Right kidney (tissue), 1 donor: Measurements from ENCODE around the gene MYO19.
"Not testable (repeated sequence)": the region's sequence is repeated elsewhere in the genome, so short reads cannot be mapped to it uniquely, and the experiment has no call there.

ENCODE experiments used
- DNase-seq: peaks from one replicate; pipeline ENCODE4 v3.0.0-alpha.2; 2016

Gene MYO19

DNA sequence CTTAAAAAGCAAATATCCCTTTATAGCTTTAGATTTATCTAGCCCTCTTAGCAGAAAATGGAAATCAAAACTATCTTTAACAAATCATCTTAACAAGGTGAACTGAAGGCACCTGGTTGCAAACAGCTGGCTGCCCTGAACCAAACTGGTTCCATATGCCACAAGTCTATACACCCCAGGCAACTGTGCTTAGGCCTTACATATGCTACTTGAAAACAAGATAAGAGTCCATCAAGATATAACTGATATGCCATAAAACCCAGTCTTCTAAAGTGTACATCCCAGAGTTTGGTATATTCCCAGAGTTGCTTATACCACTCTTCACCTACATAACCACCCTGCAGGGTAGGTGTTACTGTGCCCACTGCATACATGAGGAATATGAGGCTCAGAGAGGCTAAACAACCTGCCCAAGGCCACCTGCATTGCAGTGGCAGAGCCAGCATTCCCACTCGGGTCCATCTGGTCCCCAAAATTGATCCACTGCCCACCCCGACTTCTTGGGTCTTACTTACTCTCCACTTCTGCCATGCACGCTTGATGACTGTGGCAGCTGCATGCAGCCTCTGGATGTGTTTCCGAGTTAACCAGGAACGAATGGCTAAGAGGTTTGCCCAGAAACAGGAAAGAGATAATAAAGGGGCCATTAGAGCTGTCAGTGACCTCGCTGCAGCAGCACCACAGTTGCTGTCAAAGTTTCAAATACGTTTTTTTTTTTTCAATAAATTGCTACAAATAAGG lies 35.9 kb downstream of the MYO19 start:
- DNase-seq, result no peak

DNA sequence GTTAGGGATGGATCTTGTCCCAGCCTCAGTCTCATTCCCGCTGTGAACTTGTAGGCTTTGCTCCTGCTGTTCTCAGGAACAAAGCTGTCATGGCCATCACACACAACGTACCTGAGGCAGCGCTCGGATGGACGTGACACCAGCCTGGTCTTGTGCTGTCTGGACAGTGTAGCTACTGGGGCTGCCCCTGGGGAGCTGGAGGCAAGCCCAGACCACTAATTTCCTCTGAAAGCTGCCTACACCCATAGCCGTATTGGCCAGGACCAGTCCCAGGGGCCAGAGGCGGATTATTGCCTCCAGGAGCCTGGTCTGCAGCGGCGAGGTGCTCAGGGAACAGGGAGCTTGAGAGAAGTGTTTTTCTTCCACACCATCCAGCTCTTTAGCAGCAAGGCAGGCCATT lies 36.5 kb downstream of the MYO19 start:
- no peak for DNase-seq

DNA sequence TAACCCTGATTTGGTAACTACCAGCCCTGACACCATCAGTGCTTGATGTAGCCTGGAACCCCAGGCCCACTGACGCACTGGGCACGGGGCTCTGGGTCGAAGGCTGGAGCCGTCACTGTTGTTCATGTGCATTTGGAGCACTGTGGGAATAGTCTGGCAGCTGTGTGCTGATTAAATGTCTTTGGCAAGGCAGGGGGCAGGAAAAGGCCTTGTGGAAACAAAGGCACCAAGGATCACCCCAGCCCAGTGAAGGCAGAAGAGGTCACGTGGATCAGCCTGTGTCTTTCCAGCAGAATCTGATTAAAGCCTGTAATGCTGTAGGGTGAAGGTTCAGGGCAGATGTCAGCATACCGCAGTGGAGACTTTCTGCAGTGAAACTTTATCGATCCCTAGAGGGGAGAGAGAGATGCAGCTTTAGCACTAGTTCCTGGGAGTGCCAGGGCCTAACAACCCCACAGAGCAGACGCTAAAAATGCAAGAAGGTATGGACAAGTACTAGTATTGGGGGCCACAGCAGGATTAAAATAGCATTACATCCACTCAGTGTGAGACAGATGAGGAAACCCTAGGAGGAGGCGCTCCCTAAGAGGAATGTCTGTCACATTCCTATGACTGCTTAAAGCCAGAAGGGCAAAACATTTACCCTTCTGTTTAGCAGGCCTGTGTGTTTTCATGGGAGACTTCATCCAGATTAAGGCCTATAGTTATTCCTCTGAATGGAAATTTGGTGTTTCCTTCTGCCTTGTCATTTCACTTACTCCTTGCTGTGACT lies 38.5 kb downstream of the MYO19 start:
- DNase-seq, result no peak

DNA sequence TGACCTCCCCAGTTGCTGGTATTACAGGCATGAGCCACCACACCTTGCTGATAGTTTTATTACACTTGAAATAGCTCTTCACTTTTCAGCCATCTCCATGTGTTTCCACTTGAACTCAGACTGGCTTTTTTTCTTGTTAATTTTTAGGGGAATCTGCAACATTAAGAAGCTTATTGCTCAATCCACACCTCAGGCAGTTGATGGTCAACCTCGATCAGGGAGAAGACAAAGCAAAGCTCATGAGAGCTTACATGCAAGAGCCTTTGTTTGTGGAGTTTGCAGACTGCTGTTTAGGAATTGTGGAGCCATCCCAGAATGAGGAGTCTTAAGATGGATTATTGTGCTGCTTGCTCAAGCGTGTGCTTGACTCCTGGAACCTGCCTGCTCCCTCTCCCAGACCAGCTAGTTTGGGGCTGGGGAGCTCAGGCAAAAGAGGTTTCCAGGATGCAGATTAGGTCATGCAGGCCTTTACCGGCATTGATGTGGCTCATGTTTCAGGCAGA lies 39.5 kb downstream of the MYO19 start:
- DNase-seq, result no peak

DNA sequence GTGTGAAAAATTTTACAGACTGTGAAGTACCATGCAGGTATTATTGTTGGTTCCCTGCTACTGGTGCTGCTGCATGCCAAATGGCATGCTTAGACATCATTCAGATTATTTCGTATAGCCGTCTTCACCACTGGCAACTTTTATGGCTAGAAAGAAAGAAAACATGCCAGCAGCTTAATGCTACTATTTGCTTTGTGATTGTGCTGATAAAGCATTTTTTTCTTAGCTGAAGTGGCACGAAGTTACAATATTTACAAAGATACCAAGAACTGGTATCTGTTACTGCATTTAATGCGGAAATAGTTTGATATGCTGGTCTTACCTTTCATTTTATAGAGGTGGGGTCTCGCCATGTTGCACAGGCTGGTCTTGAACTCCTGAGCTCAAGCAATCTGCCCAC lies 40.0 kb downstream of the MYO19 start:
- no peak for DNase-seq

DNA sequence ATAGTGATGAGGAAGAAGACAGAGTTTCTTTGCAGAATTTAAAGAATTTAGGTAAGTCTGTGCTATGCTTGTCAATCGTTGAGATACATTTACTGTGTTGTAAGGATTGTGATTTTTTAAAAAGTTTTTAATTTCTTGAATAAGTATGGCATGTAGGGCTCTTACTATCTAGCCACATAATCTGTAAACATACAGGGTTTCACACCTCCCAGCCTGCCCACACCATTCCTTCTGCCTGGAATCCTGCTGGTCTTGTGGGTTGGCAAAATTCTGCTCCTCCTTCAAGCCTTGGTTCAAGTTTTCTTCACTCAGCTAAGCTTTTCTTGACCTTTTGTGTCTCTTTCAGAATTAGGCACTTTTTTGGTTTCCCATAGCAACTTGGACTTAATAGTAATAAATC lies 40.7 kb downstream of the MYO19 start:
- DNase-seq, result no peak

DNA sequence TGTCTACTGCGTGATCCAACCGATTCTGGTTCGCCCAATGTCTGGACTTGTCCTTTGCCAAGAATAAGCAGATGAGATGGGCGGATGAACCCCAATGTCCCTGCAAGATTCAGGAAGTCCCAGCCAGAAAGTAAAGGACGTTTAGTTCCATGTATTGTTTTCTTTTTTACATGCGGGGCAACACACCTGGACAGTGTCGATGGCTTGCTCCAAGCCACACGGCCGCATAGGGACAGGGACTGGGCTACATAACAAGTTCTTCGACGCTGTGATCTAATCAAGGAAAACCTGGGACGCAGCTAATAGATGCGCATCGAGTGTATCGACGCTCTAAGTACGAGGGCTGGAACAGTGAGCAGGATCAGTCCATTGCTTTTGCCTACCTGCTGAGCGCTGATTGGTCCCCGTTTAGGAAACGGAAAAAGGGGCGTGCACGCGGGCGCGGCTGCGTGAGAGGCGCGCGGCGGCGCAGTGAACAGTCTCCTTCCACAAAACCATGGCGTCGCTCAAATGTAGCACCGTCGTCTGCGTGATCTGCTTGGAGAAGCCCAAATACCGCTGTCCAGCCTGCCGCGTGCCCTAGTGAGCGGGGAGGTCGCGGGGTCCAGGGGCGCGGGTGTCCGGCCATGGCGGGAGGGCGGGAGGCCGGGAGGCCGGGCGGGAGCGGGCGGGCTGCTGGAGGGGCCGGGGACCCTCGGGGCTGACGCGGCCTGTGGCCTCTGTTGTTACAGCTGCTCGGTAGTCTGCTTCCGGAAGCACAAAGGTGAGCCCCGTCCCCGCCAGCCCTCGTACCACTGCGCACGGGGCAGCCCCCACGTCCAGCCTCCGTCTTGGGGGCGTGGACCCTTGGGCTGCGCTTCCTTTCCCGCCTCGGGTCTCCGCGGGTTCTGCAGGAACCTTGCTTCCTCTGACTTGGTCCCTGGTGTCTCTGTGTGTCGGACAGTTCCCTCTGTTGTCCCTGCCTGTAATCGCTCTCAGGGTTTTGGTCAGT lies 48.2 kb downstream of the MYO19 start, which contains the start of gene ZNHIT3:
TSS of gene ZNHIT3 (plus strand) at position 478 of the 991 bp plus-strand sequence. CDS start at position 497, 19 bp downstream.
- peak; percentile 73 for DNase-seq

DNA sequence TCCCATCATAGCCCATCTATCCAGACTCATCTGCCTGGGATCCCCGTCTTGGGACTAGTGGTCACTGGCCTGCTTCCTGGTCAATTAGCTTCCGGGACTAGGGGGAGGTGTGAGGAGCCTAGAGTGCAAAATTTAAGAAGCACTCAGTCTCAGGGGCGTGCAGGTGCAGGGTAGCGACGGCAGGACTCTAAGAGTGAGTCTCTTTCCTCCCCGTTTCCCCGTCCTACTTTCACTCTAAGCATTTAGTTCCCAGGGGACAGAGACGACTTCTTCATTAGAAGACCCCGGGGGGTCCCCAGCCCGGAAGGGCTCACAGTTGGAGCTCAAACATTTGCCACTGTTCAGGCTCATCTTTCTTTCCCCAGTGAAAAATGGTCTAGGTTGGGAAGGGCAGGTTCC lies 48.9 kb downstream of the MYO19 start:
- DNase-seq, result no peak

DNA sequence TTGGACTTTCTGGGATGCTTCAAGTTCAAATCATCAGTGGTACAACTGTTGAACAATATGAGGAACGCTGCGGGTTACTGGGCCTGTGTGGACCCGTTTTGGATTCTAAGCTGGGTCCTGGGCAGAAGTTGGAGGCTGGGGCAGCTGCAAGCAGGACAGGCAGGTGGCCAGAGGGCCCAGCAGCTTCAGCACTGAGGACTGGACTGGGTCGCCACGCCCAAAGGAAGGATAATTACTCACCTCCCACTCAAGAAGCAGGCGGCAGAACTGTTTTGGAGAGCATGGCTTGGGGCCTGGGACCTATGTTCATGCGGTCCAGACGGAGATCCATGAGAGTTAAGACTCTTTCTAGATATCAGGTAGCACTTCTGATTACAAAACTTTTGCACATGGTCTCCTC lies 49.6 kb downstream of the MYO19 start:
- DNase-seq, result no peak

DNA sequence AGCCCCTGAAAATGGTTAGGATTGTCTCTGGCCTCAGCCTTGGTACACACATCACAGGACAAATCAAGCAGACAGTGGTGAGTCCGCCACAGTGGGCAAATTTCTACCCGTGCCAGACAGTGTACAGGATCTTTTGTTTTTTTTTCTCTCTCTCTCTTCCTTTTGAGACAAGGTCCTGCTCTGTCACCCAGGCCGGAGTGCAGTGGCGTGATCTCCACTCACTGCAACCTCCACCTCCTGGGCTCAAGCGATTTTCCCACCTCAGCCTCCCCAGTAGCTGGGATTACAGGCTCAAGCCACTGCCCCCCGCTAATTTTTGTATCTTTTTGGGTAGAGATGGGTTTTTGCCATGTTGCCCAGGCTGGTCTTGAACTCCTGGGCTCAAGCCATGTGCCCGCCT lies 50.6 kb downstream of the MYO19 start:
- DNase-seq, result not testable (repeated sequence)

DNA sequence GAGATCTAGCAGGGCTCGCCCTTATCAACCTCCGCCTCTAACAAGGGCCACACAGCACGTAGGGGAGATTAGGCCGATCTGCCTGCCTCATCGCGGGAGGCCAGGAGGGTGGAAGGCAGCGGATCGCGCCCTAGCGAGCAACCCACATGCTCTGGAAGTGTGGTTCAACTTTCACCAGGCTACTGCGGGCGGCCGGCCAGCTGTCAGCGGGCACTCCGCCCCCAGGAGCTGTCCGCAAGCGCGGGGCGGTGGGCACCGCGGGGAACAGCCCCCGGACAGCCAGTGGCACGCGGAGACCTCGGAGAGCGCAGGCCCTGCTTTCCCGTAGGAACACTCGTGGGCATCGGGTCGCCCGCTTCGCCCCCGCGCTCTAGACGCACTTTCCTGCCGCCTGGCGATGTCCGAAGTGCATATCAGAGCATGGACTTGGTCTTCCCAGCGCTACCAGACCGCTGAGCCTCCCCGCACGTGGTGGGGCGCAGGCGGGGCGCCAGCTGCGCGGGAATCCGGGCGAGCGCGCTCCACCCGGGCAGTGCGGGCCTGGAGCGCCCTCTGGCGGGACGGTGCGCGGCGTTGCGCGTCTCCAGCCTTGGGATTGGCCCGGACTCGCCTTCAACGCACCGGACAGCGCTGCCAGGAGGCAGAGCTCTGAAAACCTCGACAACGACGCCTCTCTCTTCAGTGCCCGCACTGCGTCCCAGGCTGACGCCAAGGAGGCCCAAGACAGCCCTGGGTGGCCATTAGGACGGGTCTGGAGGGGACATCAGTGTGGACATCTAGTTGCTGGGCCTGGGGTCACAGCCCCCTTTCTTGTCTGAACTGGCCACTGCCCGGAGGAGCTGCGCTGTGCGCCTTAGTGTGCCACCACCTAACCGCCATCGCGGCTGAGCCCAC lies 51.8 kb downstream of the MYO19 start:
- DNase-seq, result peak; percentile 85

DNA sequence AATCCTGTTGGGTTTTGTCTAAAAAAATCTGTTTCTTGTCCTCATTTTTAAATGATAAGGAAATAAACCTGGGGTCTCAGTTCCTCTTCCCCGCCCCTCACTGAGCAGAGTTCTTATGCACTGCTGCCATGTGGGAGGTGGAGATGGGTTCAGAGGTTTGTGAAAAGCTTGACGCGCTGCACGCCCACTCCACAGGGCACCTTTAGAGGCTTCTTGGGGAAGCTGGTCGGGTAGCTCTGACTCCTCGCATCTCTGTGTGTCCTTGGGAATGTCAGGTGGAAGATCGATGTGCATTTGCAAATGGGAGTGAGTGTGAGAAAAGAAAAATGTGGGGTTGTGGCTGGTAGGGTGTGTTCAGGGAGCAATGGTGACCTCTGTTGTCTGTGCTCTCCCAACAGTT lies 52.8 kb downstream of the MYO19 start:
- no peak for DNase-seq

DNA sequence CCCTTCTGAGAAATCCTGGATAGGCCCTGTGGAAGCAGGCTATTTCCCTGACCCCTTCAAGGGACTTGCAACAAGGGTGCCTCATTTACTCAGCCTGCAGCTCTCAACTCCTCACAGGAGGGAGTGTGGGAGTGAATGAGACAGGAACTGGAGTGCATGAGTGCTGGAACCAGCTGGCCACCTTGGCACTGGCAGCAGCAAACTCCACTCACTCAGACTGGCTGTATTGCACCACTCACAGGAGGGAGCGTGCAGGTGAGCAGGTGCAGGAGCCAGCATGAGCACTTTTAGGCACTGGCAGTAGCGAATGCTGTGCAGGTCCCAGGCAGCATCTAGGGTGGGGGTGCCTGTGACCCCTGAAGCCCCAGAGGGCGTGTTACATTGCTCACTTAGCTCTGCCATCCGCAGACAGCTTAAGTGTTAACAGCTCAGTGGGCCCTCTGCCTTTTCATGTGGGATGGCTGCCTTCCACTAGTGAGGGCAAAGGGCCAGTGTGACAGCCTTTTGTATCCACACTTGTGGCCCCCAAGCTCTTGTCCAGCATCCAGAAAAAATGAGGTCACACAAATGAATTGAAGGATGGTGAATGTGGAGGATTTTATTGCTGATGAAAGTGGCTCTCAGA lies 59.2 kb downstream of the MYO19 start:
- DNase-seq, result no peak

DNA sequence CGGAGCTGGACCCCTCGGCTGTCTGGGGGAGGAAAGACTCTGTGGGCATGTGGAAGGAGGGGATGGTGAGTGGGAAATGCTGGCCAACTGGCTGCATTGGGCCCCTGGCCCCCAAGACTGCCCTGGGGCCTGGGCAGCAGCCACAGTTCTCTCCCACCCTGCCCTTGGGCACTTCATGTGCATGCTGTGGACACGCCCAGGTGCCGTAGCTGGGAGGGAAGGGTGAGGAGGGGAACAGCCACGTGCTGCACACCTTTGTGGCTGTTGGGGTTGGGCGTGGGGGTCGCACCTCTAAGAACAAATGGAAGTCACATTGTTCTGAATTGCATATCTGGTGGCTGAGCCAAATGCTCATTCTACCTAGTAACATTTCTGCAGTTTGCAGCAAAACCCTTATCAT lies 60.1 kb downstream of the MYO19 start:
- DNase-seq, result no peak

DNA sequence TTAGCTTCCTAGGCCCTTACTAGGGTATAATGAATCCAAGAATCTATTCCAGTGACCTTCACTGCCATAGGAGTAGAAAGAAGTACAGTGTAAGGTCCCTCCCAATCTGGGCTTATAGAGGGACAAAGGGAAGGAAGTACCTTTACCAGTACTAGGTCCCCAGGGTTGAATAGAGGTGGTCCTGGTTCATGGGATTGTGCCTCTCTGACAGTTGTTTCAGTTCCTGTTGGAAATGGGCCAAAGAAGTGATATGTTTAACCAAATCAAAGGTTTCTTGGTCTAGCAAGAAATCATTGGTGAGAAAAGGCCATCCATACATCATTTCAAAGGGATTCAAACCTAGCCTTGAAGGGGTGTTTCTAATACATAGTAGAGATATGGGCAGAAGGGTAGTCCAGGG lies 64.2 kb downstream of the MYO19 start:
- DNase-seq, result no peak

DNA sequence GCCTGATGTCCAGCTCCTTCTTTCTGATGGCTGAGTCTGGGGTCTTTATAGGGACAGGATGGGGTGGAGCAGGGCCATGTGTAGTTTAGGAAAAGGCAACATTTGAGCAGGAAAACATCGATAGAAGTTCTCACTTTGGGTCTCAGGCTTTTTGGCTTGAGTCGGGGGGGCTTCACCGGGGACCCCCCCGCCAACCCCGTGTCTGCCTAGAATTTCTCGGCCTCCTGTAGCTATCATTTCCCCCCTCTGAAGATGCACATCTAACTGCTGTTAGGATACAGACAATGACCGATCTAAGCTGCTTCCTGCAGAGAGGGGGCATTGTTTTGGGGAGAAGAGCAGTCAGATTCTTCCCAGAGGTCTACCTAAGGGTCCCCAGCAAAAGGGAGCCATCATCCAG lies 64.9 kb downstream of the MYO19 start:
- DNase-seq, result no peak

DNA sequence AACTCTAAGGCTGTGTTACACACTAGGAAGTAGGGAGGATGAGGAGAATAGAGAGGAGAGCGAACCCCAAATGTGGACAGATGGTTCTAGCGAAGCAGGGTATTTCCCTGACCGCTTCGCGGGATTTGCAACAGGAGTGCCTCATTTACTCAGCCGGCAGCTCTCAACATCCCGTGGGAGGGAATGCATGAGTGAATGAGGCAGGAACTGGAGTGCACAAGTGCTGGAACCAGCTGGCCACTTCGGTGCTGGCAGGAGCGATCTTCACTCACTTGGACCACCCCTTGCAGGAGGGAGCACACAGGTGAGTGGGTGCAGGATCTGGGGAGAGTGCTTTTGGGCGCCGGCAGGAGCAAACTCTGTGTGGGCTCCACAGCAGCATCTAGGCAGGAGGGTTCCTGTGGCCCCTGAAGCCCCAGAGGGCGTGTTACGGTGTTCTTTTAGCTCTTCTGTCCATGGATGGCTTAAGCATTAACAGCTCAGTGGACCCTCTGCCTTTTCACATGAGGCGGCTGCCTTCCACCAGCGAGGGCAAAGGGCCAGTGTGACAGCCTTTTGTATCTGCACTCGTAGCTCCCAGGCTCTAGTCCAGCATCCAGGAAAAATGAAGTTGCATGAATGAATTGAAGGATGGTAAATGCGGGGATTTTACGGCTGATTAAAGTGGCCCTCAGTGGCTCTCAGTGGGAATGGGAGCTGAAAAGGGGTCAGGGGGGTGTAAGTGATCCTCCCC lies 65.6 kb downstream of the MYO19 start:
- no peak for DNase-seq

DNA sequence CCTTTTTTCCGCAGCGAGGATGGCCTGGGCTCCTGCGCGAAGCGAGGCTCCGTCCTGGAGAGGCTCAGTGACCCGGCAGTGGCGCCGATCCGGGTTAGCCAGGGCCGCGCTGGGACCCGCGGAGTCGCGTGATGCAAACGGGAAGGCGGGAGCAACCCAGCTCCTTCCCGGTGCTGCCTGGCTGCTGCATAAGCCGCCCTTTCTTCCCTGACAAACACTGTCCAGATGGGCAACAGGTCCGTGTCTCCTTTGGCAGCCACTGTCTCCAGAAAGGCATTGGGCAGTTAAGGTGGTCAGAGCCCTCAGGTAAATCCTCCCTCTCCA lies 69.9 kb downstream of the MYO19 start:
- no peak for DNase-seq

DNA sequence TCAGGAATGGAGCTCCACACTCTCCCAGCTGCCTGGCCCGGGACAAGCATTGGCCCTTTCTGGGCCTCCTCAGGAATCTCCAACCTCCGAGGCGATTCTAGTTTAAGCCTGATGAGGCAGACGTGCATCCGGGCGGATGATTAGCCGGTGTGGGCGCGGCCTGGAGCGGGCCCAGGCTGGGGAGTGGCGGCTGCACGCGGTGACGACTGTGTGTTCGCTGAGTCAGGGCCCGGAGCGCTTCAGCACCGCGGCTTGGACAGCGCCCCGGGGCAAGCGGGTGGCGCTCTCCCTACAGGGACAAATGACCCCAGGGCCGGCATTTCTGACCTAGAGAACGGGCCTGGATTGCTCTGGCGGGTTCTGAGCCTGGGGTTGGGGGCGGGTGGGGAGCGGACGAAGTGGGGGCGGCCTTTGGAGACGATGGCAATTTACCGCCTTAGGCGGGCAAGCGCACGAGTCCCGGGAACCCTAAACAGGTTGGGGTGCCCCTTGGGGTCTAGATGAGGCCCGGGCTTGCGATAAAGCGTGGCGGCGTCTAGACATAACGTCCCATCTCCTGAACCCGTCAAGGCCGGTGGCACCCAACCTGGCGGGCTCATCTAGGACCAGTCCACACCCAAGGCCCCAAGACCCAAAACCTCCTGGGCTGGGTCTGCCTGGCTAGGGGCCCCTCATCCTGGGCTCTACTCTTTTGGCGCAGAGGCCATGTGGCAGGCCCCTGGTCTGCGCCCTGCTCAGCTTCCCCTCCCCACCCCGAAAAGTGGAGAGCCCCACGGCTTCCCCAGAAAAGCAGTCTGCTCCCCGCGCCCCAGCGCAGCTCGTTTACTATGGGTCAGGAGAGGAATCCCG lies 70.5 kb downstream of the MYO19 start:
- peak; percentile 55 for DNase-seq
